T-helper 2 cell treated with Interferon-gamma antibody and Interleukin-4, amounts not matched to agents 5 μg/mL and 100 μg/mL, for 36 hours (primary cell): ENCODE measurements around the gene GAS7.

Source experiments
- DNase-seq: peaks from one replicate; pipeline ENCODE4 v3.0.0; 2021; ENCODE audit warnings: low spot score
- H3K27ac Mint-ChIP-seq: one replicate; pipeline ENCODE4 v1.8.0; 2021; ENCODE audit warnings: mild to moderate bottlenecking, mixed read lengths
- H3K27me3 Mint-ChIP-seq: one replicate; pipeline ENCODE4 v1.8.0; 2021; ENCODE audit warnings: low read depth, mixed read lengths
- H3K36me3 Mint-ChIP-seq: one replicate; pipeline ENCODE4 v1.8.0; 2021; ENCODE audit warnings: low read depth, mixed read lengths
- H3K4me1 Mint-ChIP-seq: one replicate; pipeline ENCODE4 v1.8.0; 2021; ENCODE audit warnings: low read depth, mixed read lengths
- H3K4me3 Mint-ChIP-seq: one replicate; pipeline ENCODE4 v1.8.0; 2022; ENCODE audit warnings: mild to moderate bottlenecking, moderate library complexity, mixed read lengths
- H3K9me3 Mint-ChIP-seq: one replicate; pipeline ENCODE4 v1.8.0; 2021; ENCODE audit warnings: mixed read lengths

Gene GAS7

GRCh38 chr17:10147761-10148415 lies 50.5 kb downstream of the GAS7 start:
- H3K36me3 Mint-ChIP-seq = no peaks in the 10 kb centered on the region
- H3K4me3 Mint-ChIP-seq = no peak overlapping the region
- H3K4me1 Mint-ChIP-seq = peaks cover 9% of the 10 kb centered on the region

GRCh38 chr17:10147040-10147439 lies 51.4 kb downstream of the GAS7 start:
- Mint-ChIP-seq H3K27me3 (peaks cover 31% of the 10 kb centered on the region), H3K9me3 (no peaks in the 10 kb centered on the region), H3K27ac (no peak overlapping the region)

More at GRCh38 chr17:10147761-10148415, 50.5 kb downstream of the GAS7 start:
- peaks cover 35% of the 10 kb centered on the region for H3K27me3 Mint-ChIP-seq
- no peaks in the 10 kb centered on the region for H3K9me3 Mint-ChIP-seq
- no peak overlapping the region for H3K27ac Mint-ChIP-seq
- DNase-seq = no peak

GRCh38 chr17:10144982-10145381 lies 53.4 kb downstream of the GAS7 start:
- peaks cover 27% of the 10 kb centered on the region for H3K27me3 Mint-ChIP-seq
- H3K4me1 Mint-ChIP-seq = peaks cover 7% of the 10 kb centered on the region
- no peaks in the 10 kb centered on the region for H3K36me3 Mint-ChIP-seq
- no peak overlapping the region for H3K27ac Mint-ChIP-seq
- no peak overlapping the region for H3K4me3 Mint-ChIP-seq
- DNase-seq = no peak
- H3K9me3 Mint-ChIP-seq = no peaks in the 10 kb centered on the region

More at GRCh38 chr17:10147040-10147439, 51.4 kb downstream of the GAS7 start:
- no peak for DNase-seq
- Mint-ChIP-seq H3K4me3 (no peak overlapping the region), H3K36me3 (no peaks in the 10 kb centered on the region), H3K4me1 (peaks cover 9% of the 10 kb centered on the region)

GRCh38 chr17:10144456-10144855 lies 54.0 kb downstream of the GAS7 start:
- H3K4me3 Mint-ChIP-seq = no peak overlapping the region
- no peaks in the 10 kb centered on the region for H3K36me3 Mint-ChIP-seq
- H3K4me1 Mint-ChIP-seq = peaks cover 3% of the 10 kb centered on the region
- H3K27ac Mint-ChIP-seq = no peak overlapping the region
- no peak for DNase-seq
- no peaks in the 10 kb centered on the region for H3K9me3 Mint-ChIP-seq
- peaks cover 27% of the 10 kb centered on the region for H3K27me3 Mint-ChIP-seq

GRCh38 chr17:10141436-10141835 lies 57.0 kb downstream of the GAS7 start:
- Mint-ChIP-seq H3K9me3 (no peaks in the 10 kb centered on the region), H3K4me1 (no peaks in the 10 kb centered on the region), H3K4me3 (no peak overlapping the region), H3K27me3 (peaks cover 17% of the 10 kb centered on the region), H3K27ac (no peak overlapping the region), H3K36me3 (no peaks in the 10 kb centered on the region)
- DNase-seq = no peak

GRCh38 chr17:10139577-10139976 lies 58.8 kb downstream of the GAS7 start:
- Mint-ChIP-seq H3K36me3 (no peaks in the 10 kb centered on the region), H3K27me3 (peaks cover 4% of the 10 kb centered on the region), H3K4me1 (peaks cover 2% of the 10 kb centered on the region), H3K27ac (no peak overlapping the region), H3K4me3 (no peak overlapping the region), H3K9me3 (no peaks in the 10 kb centered on the region)
- no peak for DNase-seq

GRCh38 chr17:10136258-10136981 lies 62.0 kb downstream of the GAS7 start:
- no peaks in the 10 kb centered on the region for H3K9me3 Mint-ChIP-seq
- H3K4me3 Mint-ChIP-seq = no peak overlapping the region
- H3K4me1 Mint-ChIP-seq = peaks cover 2% of the 10 kb centered on the region
- H3K36me3 Mint-ChIP-seq = no peaks in the 10 kb centered on the region
- H3K27ac Mint-ChIP-seq = no peak overlapping the region
- peaks cover 2% of the 10 kb centered on the region for H3K27me3 Mint-ChIP-seq
- DNase-seq = no peak

GRCh38 chr17:10135539-10136257 lies 62.7 kb downstream of the GAS7 start:
- H3K27ac Mint-ChIP-seq = no peak overlapping the region
- DNase-seq = no peak
- no peaks in the 10 kb centered on the region for H3K36me3 Mint-ChIP-seq
- H3K9me3 Mint-ChIP-seq = no peaks in the 10 kb centered on the region
- H3K4me1 Mint-ChIP-seq = peaks cover 2% of the 10 kb centered on the region
- H3K27me3 Mint-ChIP-seq = peaks cover 2% of the 10 kb centered on the region
- no peak overlapping the region for H3K4me3 Mint-ChIP-seq

- Mint-ChIP-seq H3K4me3 (no peak overlapping the region), H3K4me1 (no peaks in the 10 kb centered on the region), H3K36me3 (no peaks in the 10 kb centered on the region), H3K27me3 (peaks cover 2% of the 10 kb centered on the region), H3K9me3 (no peaks in the 10 kb centered on the region), H3K27ac (no peak overlapping the region)
- no peak for DNase-seq
Observed at GRCh38 chr17:10130677-10131076, 67.7 kb downstream of the GAS7 start.

- H3K27me3 Mint-ChIP-seq = peaks cover 2% of the 10 kb centered on the region
- H3K4me1 Mint-ChIP-seq = no peaks in the 10 kb centered on the region
- no peak for DNase-seq
- H3K27ac Mint-ChIP-seq = no peak overlapping the region
- H3K36me3 Mint-ChIP-seq = no peaks in the 10 kb centered on the region
- no peak overlapping the region for H3K4me3 Mint-ChIP-seq
- no peaks in the 10 kb centered on the region for H3K9me3 Mint-ChIP-seq
Observed at GRCh38 chr17:10130263-10130662, 68.1 kb downstream of the GAS7 start.

- H3K27me3 Mint-ChIP-seq = peaks cover 2% of the 10 kb centered on the region
- H3K4me3 Mint-ChIP-seq = no peak overlapping the region
- no peak for DNase-seq
- no peaks in the 10 kb centered on the region for H3K4me1 Mint-ChIP-seq
- no peak overlapping the region for H3K27ac Mint-ChIP-seq
- no peaks in the 10 kb centered on the region for H3K36me3 Mint-ChIP-seq
- no peaks in the 10 kb centered on the region for H3K9me3 Mint-ChIP-seq
Observed at GRCh38 chr17:10127819-10128425, 70.5 kb downstream of the GAS7 start.

GRCh38 chr17:10126616-10127501 lies 71.5 kb downstream of the GAS7 start:
- H3K4me1 Mint-ChIP-seq = peaks cover 4% of the 10 kb centered on the region
- H3K9me3 Mint-ChIP-seq = no peaks in the 10 kb centered on the region
- no peak overlapping the region for H3K4me3 Mint-ChIP-seq
- H3K27ac Mint-ChIP-seq = no peak overlapping the region
- peaks cover 5% of the 10 kb centered on the region for H3K27me3 Mint-ChIP-seq
- DNase-seq = no peak
- H3K36me3 Mint-ChIP-seq = no peaks in the 10 kb centered on the region

GRCh38 chr17:10126276-10126615 lies 72.2 kb downstream of the GAS7 start:
- peaks cover 8% of the 10 kb centered on the region for H3K4me1 Mint-ChIP-seq
- DNase-seq = no peak
- H3K4me3 Mint-ChIP-seq = no peak overlapping the region
- H3K27ac Mint-ChIP-seq = no peak overlapping the region
- no peaks in the 10 kb centered on the region for H3K9me3 Mint-ChIP-seq
- peaks cover 5% of the 10 kb centered on the region for H3K27me3 Mint-ChIP-seq
- H3K36me3 Mint-ChIP-seq = no peaks in the 10 kb centered on the region
